NCI-H2196 (cell line): ENCODE measurements around the gene DSC1.
"Not testable (repeated sequence)": the region's sequence is repeated elsewhere in the genome, so short reads cannot be mapped to it uniquely, and the experiment has no call there.

Experiments used
- DNase-seq: peaks from one replicate; lab custom pipeline; 2025; ENCODE audit not compliant: unreplicated experiment; lab: John Stamatoyannopoulos, UW

DSC1 gene

DNA sequence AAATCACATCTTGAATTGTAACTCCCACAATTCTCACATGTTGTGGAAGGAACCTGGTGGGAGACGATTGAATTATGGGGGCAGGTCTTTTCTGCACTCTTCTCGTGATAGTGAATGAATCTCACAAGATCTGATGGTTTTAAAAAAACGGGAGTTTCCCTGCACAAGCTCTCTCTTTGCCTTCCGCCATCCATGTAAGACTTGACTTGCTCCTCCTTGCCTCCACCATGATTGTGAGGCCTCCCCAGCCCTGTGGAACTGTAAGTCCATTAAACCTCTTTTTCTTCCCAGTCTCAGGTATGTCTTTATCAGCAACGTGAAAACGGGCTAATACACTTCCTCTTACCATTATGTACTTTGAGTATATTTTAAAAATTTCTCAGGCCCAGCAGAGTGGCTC is 14.7 kb upstream of the DSC1 start:
- DNase-seq, result not testable (repeated sequence)

GRCh38 chr18:31176531-31176930 is 13.9 kb upstream of the DSC1 start:
- no peak for DNase-seq

DNA sequence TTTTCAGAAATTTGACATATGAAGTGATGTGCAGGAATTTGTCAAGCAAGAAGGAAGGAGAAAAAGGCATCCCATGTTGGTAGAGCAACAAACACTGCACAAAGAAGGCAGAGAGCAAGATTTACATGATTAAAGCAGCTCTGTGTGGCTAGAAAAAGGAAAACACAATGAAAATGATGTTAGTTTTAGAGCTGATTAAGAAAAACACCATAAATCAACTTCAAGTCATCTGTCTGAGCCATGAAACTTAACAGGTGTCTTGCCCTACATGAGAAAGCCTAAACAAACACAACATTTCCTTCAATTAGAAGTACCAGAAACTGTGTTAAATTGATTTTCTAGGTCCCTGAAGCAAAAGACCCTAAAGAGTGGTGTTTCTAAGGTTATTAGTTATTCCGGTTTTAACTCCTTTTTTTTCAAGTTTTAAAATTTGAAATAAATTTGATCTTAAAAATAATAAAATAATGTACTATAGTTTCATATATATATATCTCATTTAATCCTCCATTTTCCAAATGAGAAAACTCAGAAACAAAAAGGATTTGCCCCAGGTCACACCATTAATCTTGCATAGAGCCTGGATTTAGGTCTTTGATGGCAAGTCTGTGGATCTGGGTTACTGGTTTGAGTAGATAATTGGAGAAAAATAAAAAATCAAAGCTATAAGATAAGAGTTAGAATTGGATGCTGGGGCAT is 8.6 kb upstream of the DSC1 start:
- no peak for DNase-seq

- no peak for DNase-seq
Observed at GRCh38 chr18:31170335-31170734, 7.7 kb upstream of the DSC1 start.

DNA sequence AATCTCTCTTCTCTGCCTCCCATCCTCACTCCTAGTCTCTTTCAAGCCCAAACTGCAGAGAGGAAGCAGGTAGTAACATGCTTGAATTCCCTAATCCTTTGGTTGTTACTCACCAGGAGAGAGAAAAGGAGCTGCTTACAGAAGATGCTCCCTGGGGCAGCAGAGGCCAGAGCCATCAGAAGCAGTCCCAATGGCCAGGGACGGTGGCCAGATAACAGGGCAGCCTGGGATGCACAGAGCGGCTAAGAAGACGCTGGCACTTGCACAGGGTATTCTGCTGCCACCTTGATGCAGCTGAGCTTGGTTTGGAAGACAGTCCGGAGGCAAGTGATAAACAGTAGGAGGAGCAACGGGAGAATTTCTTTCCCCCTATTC is 250 bp downstream of the DSC1 start:
- no peak for DNase-seq

- no peak for DNase-seq
Observed at GRCh38 chr18:31161757-31162418, 768 bp downstream of the DSC1 start.

DNA sequence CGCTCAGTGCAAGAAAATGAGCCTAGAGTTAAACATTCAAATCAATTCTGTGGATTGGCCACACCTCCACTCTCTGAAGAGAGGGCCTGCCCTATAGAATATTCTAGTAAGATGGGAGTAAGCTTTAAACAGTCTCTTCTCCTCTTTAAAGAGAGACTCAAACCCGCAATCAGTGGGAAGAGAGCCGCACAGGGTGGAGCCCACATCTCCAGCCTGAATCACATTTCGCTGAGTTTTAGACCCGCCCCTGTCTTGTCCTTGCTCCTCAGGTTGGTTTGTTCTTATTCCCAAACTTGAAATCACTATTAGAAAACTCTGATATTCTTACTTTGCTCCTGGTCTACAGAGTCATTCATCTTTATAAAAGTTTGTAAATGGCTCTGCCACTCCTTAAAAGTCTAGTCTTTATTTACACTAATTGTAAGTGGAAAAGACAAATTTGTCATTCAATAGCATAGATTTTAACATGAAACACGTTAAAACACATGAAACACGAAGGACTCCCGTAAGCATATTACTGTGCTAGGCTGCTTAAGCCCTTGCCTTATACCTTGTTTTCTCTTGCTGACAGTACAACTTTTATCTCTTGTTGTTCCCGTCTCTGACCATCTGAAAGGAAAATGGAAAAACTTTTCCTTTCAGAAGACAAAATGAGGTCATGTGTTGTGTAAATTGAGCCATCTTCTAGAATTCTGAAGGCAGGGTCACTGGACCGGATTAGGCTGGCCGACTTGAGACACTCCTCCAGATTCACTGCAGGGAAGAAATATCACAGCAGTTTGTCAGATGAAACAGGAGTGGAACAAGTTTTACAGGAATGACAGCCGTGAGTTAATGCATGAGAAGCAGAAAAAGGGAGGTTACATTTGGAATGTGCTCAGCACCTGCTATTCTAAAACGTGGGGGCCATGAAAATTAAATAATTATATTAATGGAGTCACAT is 5.6 kb downstream of the DSC1 start:
- no peak for DNase-seq

- no peak for DNase-seq
Observed at GRCh38 chr18:31155498-31155897, 7.2 kb downstream of the DSC1 start.

GRCh38 chr18:31154181-31154580 is 8.5 kb downstream of the DSC1 start:
- no peak for DNase-seq

DNA sequence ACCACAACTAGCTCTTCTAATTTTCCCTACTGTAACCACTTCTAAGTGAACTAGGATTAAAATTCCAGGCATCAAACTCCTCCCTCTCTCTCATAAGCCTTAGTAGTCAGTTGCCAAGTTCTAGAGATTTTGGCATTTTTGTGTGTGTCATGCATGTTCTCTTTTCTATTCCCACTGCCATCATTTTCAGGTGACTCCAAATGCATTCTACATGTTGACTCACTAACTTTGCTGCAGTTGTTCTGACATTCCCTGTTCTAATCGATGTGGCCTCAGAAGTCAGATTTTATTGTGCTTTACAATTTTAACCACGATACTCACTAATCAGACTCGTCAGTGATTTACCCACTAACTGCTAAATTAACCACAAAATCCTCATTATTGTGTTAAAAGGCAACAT is 13.3 kb downstream of the DSC1 start:
- no peak for DNase-seq

- DNase-seq, result no peak
Observed at GRCh38 chr18:31148600-31148999, 14.1 kb downstream of the DSC1 start.

- no peak for DNase-seq
Observed at GRCh38 chr18:31146809-31147208, 15.8 kb downstream of the DSC1 start.

- DNase-seq, result no peak
Observed at GRCh38 chr18:31143025-31143424, 19.6 kb downstream of the DSC1 start.

DNA sequence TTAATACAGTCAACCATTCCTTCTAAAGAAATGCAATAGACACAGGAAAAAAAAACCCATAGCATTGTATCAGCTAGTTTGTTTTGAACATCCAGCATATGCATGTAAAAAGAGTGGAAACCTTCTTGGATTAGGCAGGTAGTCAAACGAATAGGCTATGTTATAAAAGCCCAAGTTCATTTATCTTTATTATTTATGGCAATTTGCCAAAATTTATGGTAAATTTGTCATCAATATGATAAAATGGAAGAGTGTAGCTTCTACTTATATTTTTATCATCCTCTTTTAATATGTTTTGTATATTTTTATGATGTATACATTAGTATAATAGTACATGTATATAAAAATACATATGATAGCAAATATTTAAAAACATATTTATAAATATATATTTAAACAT is 23.9 kb downstream of the DSC1 start:
- no peak for DNase-seq

GRCh38 chr18:31134988-31135529 is 27.6 kb downstream of the DSC1 start:
- no peak for DNase-seq

GRCh38 chr18:31129398-31130115 is 33.1 kb downstream of the DSC1 start:
- no peak for DNase-seq

- no peak for DNase-seq
Observed at GRCh38 chr18:31125878-31126277, 36.8 kb downstream of the DSC1 start.

GRCh38 chr18:31123125-31123524 is 39.5 kb downstream of the DSC1 start:
- DNase-seq, result not testable (repeated sequence)

GRCh38 chr18:31120594-31120993 is 42.1 kb downstream of the DSC1 start:
- DNase-seq, result no peak

GRCh38 chr18:31116853-31117595 is 45.6 kb downstream of the DSC1 start:
- no peak for DNase-seq
